OCI-LY7 (cell line): Measurements from ENCODE around the gene EGFL7. TPM values are rescaled to one million over a fixed set of nuclear protein-coding genes. Genes with fewer than 3 reads are reported as not detected.

ENCODE experiments used
- BruUV-seq: library from RNA; stranded (reverse); fragments of 400-500 nt; replicated peaks from 2 replicates; lab custom pipeline; 2021; lab: Mats Ljungman, UMichigan
- CTCF ChIA-PET: fragments of 300-600 bp; sonication (Branson Sonifier 250); formaldehyde crosslinking; loops from one replicate; lab custom pipeline; 2022; ENCODE audit warnings: antibody characterized with exemption; ENCODE audit not compliant: unreplicated experiment; lab: Charles Lee
- POLR2A ChIA-PET: fragments of 300-600 bp; sonication (Branson Sonifier 250); formaldehyde crosslinking; loops from one replicate; lab custom pipeline; 2022; ENCODE audit warnings: antibody characterized with exemption; lab: Charles Lee
- DNase-seq: peaks from one replicate; pipeline ENCODE4 v3.0.0-alpha.2; 2015; ENCODE audit warnings: low spot score
- H2AFZ ChIP-seq: fragments of 200-600 bp; sonication (generic), shearing (Covaris generic); 2 replicates; pipeline ENCODE4 v1.6.1; 2014; ENCODE audit warnings: mild to moderate bottlenecking, antibody characterized with exemption, low read length, moderate library complexity
- H3K27ac ChIP-seq: fragments of 200-600 bp; sonication (generic); 2 replicates; pipeline ENCODE4 v1.5.1; 2014; ENCODE audit warnings: mixed run types, low read depth, mild to moderate bottlenecking, moderate library complexity, low read length, inconsistent platforms; ENCODE audit not compliant: poor library complexity, severe bottlenecking
- H3K36me3 ChIP-seq: fragments of 200-600 bp; sonication (generic); 2 replicates; pipeline ENCODE4 v1.6.1; 2014; ENCODE audit warnings: mild to moderate bottlenecking, antibody characterized with exemption, low read length, moderate library complexity, mixed read lengths; ENCODE audit not compliant: insufficient read depth
- H3K4me1 ChIP-seq: fragments of 200-600 bp; sonication (generic); 2 replicates; pipeline ENCODE4 v1.5.1; 2014; ENCODE audit warnings: mild to moderate bottlenecking, low read length; ENCODE audit not compliant: insufficient read depth, poor library complexity, severe bottlenecking
- H3K4me2 ChIP-seq: fragments of 200-600 bp; sonication (generic); 2 replicates; pipeline ENCODE4 v1.6.1; 2014; ENCODE audit warnings: mild to moderate bottlenecking, low read length
- H3K4me3 ChIP-seq: fragments of 200-600 bp; sonication (generic); 2 replicates; pipeline ENCODE4 v1.5.1; 2014; ENCODE audit warnings: mild to moderate bottlenecking, low read depth, low read length; ENCODE audit not compliant: poor library complexity, severe bottlenecking
- H3K79me2 ChIP-seq: fragments of 200-600 bp; sonication (generic); 2 replicates; pipeline ENCODE4 v1.6.1; 2016; ENCODE audit warnings: low read depth, mild to moderate bottlenecking, low read length, moderate library complexity, mixed read lengths; ENCODE audit not compliant: insufficient read depth
- H3K9me2 ChIP-seq: fragments of 200-600 bp; sonication (generic); 2 replicates; pipeline ENCODE4 v1.6.1; 2016; ENCODE audit warnings: mild to moderate bottlenecking, low read length, mixed read lengths; ENCODE audit not compliant: insufficient read depth
- H3K9me3 ChIP-seq: fragments of 200-600 bp; sonication (generic); 2 replicates; pipeline ENCODE4 v1.6.1; 2014; ENCODE audit warnings: mild to moderate bottlenecking, mixed run types, low read length, mixed read lengths
- H4K20me1 ChIP-seq: fragments of 200-600 bp; sonication (generic); 2 replicates; pipeline ENCODE4 v1.6.1; 2014; ENCODE audit warnings: mild to moderate bottlenecking, antibody characterized with exemption, low read length, moderate library complexity, mixed read lengths; ENCODE audit not compliant: insufficient read depth
- CTCF ChIP-seq: fragments of 200-600 bp; sonication (generic); conservative IDR thresholded peaks from 2 replicates; pipeline ENCODE4 v1.5.1; 2014; ENCODE audit warnings: mild to moderate bottlenecking, antibody characterized with exemption, low read length, moderate library complexity, mixed read lengths
- EZH2phosphoT487 ChIP-seq: fragments of 200-600 bp; sonication (generic); IDR thresholded peaks from 2 replicates; pipeline ENCODE4 v1.6.1; 2018; ENCODE audit warnings: low read depth, borderline replicate concordance, mild to moderate bottlenecking, mixed run types, antibody characterized with exemption, low read length, moderate library complexity, mixed read lengths
- intact Hi-C: fragments of 100-400 bp; cut with micrococcal nuclease; formaldehyde crosslinking; loops from one replicate; pipeline ENCODE4 v1.10.0; 2022; ENCODE audit not compliant: unreplicated experiment
- total RNA-seq, 2 experiments: library from RNA; depleted of rRNA in 1 of 2; stranded (reverse); fragments of >200 nt in 1 of 2; shearing (Covaris generic) in 1 of 2; gene quantifications; 2 replicates each; pipeline ENCODE4 v1.2.3, GENCODE V29; 2014 to 2022

Gene EGFL7
- total RNA-seq, 2 experiments from 2014 or later = not detected

GRCh38 chr9:136668983-136669790 is 6.5 kb downstream of the EGFL7 start:
- intact Hi-C loops = no loop called here
- ChIA-PET CTCF (no interaction called here), POLR2A (no interaction called here)
- H3K36me3 ChIP-seq = no peaks in the 10 kb centered on the region
- no peak overlapping the region for H3K4me2 ChIP-seq
- no peak overlapping the region for H2AFZ ChIP-seq
- no peaks in the 10 kb centered on the region for H3K9me3 ChIP-seq
- no peaks in the 10 kb centered on the region for H3K79me2 ChIP-seq
- H3K4me1 ChIP-seq = peaks cover 4% of the 10 kb centered on the region
- no peak for DNase-seq
- no peak overlapping the region for H3K4me3 ChIP-seq
- no peak for TF ChIP-seq EZH2phosphoT487
- no peak for TF ChIP-seq CTCF
- no peaks in the 10 kb centered on the region for H4K20me1 ChIP-seq
- no TSS peak for BruUV-seq
- no peaks in the 10 kb centered on the region for H3K9me2 ChIP-seq
- no peak overlapping the region for H3K27ac ChIP-seq

- DNase-seq = no peak
- Histone ChIP-seq H3K9me3 (no peaks in the 10 kb centered on the region), H3K27ac (no peak overlapping the region), H4K20me1 (no peaks in the 10 kb centered on the region), H3K4me1 (peaks cover 4% of the 10 kb centered on the region), H3K4me2 (no peak overlapping the region), H3K9me2 (no peaks in the 10 kb centered on the region), H2AFZ (no peak overlapping the region), H3K79me2 (no peaks in the 10 kb centered on the region), H3K36me3 (no peaks in the 10 kb centered on the region), H3K4me3 (no peak overlapping the region)
- CTCF ChIA-PET = no interaction called here
- POLR2A ChIA-PET = no interaction called here
- intact Hi-C loops = no loop called here
- TF ChIP-seq EZH2phosphoT487 (no peak), CTCF (no peak)
- no TSS peak for BruUV-seq
Measured at GRCh38 chr9:136669791-136670464, 7.2 kb downstream of the EGFL7 start.
